Testis (tissue), 3 donors: ENCODE results near the gene SH3PXD2B. TPM values are rescaled to one million over a fixed set of nuclear protein-coding genes. Genes with fewer than 3 reads are reported as not detected.
A peak's percentile ranks its signal among the peaks of the same experiment; 100 is the strongest.

Source experiments
- DNase-seq: peaks from one replicate; pipeline ENCODE4 v3.0.0-alpha.2; 2019
- H3K27ac ChIP-seq, 2 donors: fragments of 200-600 bp; sonication (generic); one replicate each; pipeline ENCODE4 v1.5.1; 2019
- H3K27me3 ChIP-seq: fragments of 200-600 bp; sonication (generic); one replicate; pipeline ENCODE4 v1.5.1; 2019
- H3K36me3 ChIP-seq: fragments of 200-600 bp; sonication (generic); one replicate; pipeline ENCODE4 v1.5.1; 2017; ENCODE audit warnings: low read depth; ENCODE audit errors: missing control alignments
- H3K4me1 ChIP-seq: fragments of 200-600 bp; sonication (generic); one replicate; pipeline ENCODE4 v1.5.1; 2019
- H3K4me3 ChIP-seq, 2 donors: fragments of 200-600 bp; sonication (generic); one replicate each; pipeline ENCODE4 v1.5.1; 2017 to 2019
- H3K9me3 ChIP-seq: fragments of 200-600 bp; sonication (generic); one replicate; pipeline ENCODE4 v1.5.1; 2017
- CTCF ChIP-seq, 3 experiments: fragments of 450-650 bp in 2 of 3; fragments of 200-600 bp in 1 of 3; sonication (generic) in 1 of 3; IDR thresholded peaks; one replicate each; pipeline ENCODE4 v1.5.1; 2016 to 2019; ENCODE audit warnings: antibody characterized with exemption in 3 of 3, mild to moderate bottlenecking in 2 of 3, moderate library complexity in 1 of 3
- POLR2A ChIP-seq: fragments of 450-650 bp; IDR thresholded peaks from one replicate; pipeline ENCODE4 v1.6.1; 2017; ENCODE audit warnings: antibody characterized with exemption, mild to moderate bottlenecking, moderate library complexity
- WGBS, 2 donors: methylation state at CpG; one replicate each; pipeline ENCODE4 v1.1.5; 2018; 5-methylcytosine and 5-hydroxymethylcytosine counted together
- intact Hi-C: fragments of 100-400 bp; cut with DNase I; formaldehyde crosslinking; loops from one replicate; pipeline ENCODE4 v1.15.1; 2023; ENCODE audit warnings: low total_unique reads
- polyA plus RNA-seq: library from polyadenylated mRNA; stranded (reverse); fragments of 350-450 nt; fragmentation: Illumina TruSeq; extraction: RNeasy Lipid Tissue Mini Kit (QIAGEN cat#74804); gene quantifications from one replicate; pipeline ENCODE4 v1.2.3, GENCODE V29; 2014; ENCODE audit warnings: low read depth, low replicate concordance; ENCODE audit not compliant: insufficient read depth
- total RNA-seq, 2 donors: library from RNA; depleted of rRNA; stranded (reverse); fragments of >200 nt; gene quantifications; one replicate each; pipeline ENCODE4 v1.2.3, GENCODE V29; 2016

The SH3PXD2B gene
- total and polyA plus RNA-seq, 3 donors from 2014 or later, result 18.3 to 29.4 (median 20.2) TPM

GRCh38 chr5:172442592-172442991 lies 11.7 kb downstream of the SH3PXD2B start:
- peaks cover 35% of the 10 kb centered on the region for H3K4me1 ChIP-seq
- TF ChIP-seq POLR2A, result no peak
- TF ChIP-seq CTCF (IDR thresholded peaks at IDR 0.05), result no peak

GRCh38 chr5:172441262-172441751 lies 13.0 kb downstream of the SH3PXD2B start:
- WGBS, 2 donors, result 70 to 86% methylated on average over 14 of the region's 14 CpGs
- TF ChIP-seq POLR2A, result no peak
- no peak for TF ChIP-seq CTCF (IDR thresholded peaks at IDR 0.05)
- H3K36me3 ChIP-seq, result no peaks in the 10 kb centered on the region
- H3K4me1 ChIP-seq, result peaks cover 35% of the 10 kb centered on the region
- H3K4me3 ChIP-seq, result no peak overlapping the region
- no peaks in the 10 kb centered on the region for H3K27me3 ChIP-seq
- DNase-seq, result peak; percentile 75
- peak overlapping the region in 1 of 2 donors; percentile 17 for H3K27ac ChIP-seq
- intact Hi-C loops, result no loop called here
- H3K9me3 ChIP-seq, result no peaks in the 10 kb centered on the region

More at GRCh38 chr5:172442592-172442991, 11.7 kb downstream of the SH3PXD2B start:
- intact Hi-C loops, result no loop called here
- 84 to 96% methylated on average over 2 of the region's 2 CpGs for WGBS, 2 donors
- H3K27me3 ChIP-seq, result no peaks in the 10 kb centered on the region
- H3K9me3 ChIP-seq, result no peaks in the 10 kb centered on the region
- peak overlapping the region; percentile 21 to 85 for H3K27ac ChIP-seq
- no peak for DNase-seq
- H3K4me3 ChIP-seq, result no peak overlapping the region
- H3K36me3 ChIP-seq, result no peaks in the 10 kb centered on the region

DNA sequence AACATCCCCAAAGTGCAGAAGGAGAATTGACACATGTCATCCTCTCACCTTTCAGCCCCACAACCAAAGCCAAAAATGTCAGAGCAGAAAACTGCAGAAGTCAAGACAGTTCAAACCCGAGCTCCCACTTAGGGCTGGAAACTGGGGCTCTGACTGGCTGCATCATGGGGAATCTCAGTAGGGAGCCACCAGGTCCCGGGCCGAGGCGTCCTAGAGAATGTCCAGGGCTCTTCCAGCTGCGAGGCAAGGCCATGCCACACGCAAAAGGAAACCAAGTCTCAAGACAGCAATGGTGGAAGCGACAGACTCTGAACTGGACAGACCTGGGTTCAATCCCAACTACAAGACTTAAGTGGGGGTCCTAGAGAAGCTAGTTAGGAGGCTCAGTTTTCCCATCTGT lies 13.8 kb downstream of the SH3PXD2B start:
- no peaks in the 10 kb centered on the region for H3K27me3 ChIP-seq
- no peak for TF ChIP-seq CTCF (IDR thresholded peaks at IDR 0.05)
- TF ChIP-seq POLR2A, result no peak
- DNase-seq, result no peak
- no peaks in the 10 kb centered on the region for H3K9me3 ChIP-seq
- no peaks in the 10 kb centered on the region for H3K36me3 ChIP-seq
- WGBS, 2 donors, result 93 to 100% methylated on average over 2 to 7 of the region's 7 CpGs
- intact Hi-C loops, result no loop called here
- H3K4me1 ChIP-seq, result peaks cover 39% of the 10 kb centered on the region
- H3K27ac ChIP-seq, result peak overlapping the region in 1 of 2 donors; percentile 17
- no peak overlapping the region for H3K4me3 ChIP-seq

- WGBS, 2 donors, result 73 to 78% methylated on average over 17 to 22 of the region's 22 CpGs
- Histone ChIP-seq H3K36me3 (no peaks in the 10 kb centered on the region), H3K4me3 (no peak overlapping the region), H3K4me1 (peaks cover 34% of the 10 kb centered on the region), H3K27me3 (no peaks in the 10 kb centered on the region), H3K27ac (peak overlapping the region in 1 of 2 donors; percentile 17), H3K9me3 (no peaks in the 10 kb centered on the region)
- DNase-seq, result no peak
- TF ChIP-seq CTCF (IDR thresholded peaks at IDR 0.05) (no peak), POLR2A (no peak)
- intact Hi-C loops, result no loop called here
These were observed 14.4 kb downstream of the SH3PXD2B start for GRCh38 chr5:172439785-172440477.

GRCh38 chr5:172438319-172438668 lies 16.0 kb downstream of the SH3PXD2B start:
- 45 to 66% methylated on average over 6 of the region's 6 CpGs for WGBS, 2 donors
- Histone ChIP-seq H3K36me3 (no peaks in the 10 kb centered on the region), H3K9me3 (no peaks in the 10 kb centered on the region), H3K4me3 (no peak overlapping the region), H3K27me3 (no peaks in the 10 kb centered on the region), H3K4me1 (peaks cover 22% of the 10 kb centered on the region), H3K27ac (peak overlapping the region; percentile 48 to 72)
- TF ChIP-seq CTCF (IDR thresholded peaks at IDR 0.05), result no peak
- TF ChIP-seq POLR2A, result no peak
- intact Hi-C loops, result no loop called here
- no peak for DNase-seq
